ENCODE data around the gene METAP1. TPM values are rescaled to one million over a fixed set of nuclear protein-coding genes. Genes with fewer than 3 reads are reported as not detected.
"Not testable (repeated sequence)": the region's sequence is repeated elsewhere in the genome, so short reads cannot be mapped to it uniquely, and the experiment has no call there.

Gene METAP1
- total and polyA plus RNA-seq, 2 experiments from 2014 or later: 64.1 to 122 TPM

DNA sequence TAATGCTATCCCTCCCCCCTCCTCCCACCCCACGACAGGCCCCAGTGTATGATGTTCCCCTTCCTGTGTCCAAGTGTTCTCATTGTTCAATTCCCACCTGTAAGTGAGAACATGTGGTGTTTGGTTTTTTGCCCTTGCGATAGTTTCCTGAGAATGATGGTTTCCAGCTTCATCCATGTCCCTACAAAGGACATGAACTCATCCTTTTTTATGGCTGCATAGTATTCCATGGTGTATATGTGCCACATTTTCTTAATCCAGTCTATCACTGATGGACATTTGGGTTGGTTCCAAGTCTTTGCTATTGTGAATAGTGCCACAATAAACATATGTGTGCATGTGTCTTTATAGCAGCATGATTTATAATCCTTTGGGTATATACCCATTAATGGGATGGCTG lies 70.0 kb downstream of the METAP1 start:
- H3K27ac Mint-ChIP-seq; H3K4me1 ChIP-seq (ENCODE audit: insufficient read depth); H3K27ac ChIP-seq (ENCODE audit: low read depth); H3K4me1 Mint-ChIP-seq; DNase-seq (ENCODE audit: low spot score); H3K79me2 ChIP-seq (replicated peaks; ENCODE audit: insufficient read depth); H3K4me3 Mint-ChIP-seq; H3K4me3 ChIP-seq; H3K4me2 ChIP-seq; H3K27me3 Mint-ChIP-seq (ENCODE audit: insufficient read depth, low read depth, poor library complexity); ATAC-seq; H3K9me3 Mint-ChIP-seq; H3K27me3 ChIP-seq (ENCODE audit: insufficient read depth); H2AFZ ChIP-seq; H3K9me2 ChIP-seq (ENCODE audit: insufficient read depth); H3F3A ChIP-seq (replicated peaks; ENCODE audit: low read depth): not testable (repeated sequence)
- H3K36me3 Mint-ChIP-seq (ENCODE audit: low read depth): peaks cover 42% of the 10 kb centered on the region
- H3K36me3 ChIP-seq (ENCODE audit: insufficient read depth): 0 out of 2 replicates have a peak, but pooled peaks cover 13% of the 10 kb centered on the region
- 0 out of 2 replicates have a peak, but pooled peaks cover 10% of the 10 kb centered on the region for H4K20me1 ChIP-seq (replicated peaks; ENCODE audit: insufficient read depth)

DNA sequence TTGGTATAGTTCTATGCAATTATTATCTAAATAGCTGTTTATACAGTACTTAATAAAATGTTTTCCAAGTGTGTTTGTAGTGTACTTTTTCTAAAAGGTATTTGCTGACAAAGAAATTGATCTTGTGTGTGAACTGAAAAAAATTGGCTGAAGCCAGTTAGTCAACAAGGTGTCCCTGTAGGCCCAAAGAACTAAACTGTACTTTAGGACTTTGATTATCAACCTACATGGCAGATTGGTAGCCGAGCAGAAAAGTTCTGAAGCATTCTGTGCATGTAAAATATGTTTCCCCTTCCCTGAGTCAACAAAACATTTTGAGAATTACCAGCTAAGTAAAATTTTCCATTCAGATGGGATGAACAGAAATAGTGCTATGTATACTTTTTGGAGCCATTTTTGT lies 72.1 kb downstream of the METAP1 start:
- Histone ChIP-seq H2AFZ (no peak overlapping the region), H3K4me1 (ENCODE audit: insufficient read depth) (no peaks in the 10 kb centered on the region), H3K4me3 (no peak overlapping the region), H3K79me2 (replicated peaks; ENCODE audit: insufficient read depth) (no peaks in the 10 kb centered on the region), H3K27me3 (ENCODE audit: insufficient read depth) (no peaks in the 10 kb centered on the region), H4K20me1 (replicated peaks; ENCODE audit: insufficient read depth) (0 out of 2 replicates have a peak, but pooled peaks cover 13% of the 10 kb centered on the region), H3K36me3 (ENCODE audit: insufficient read depth) (peaks cover 11% of the 10 kb centered on the region; the same call in 1 of the 2 replicates), H3K27ac (ENCODE audit: low read depth) (no peak overlapping the region), H3K9me2 (ENCODE audit: insufficient read depth) (no peaks in the 10 kb centered on the region), H3K4me2 (no peak overlapping the region), H3F3A (replicated peaks; ENCODE audit: low read depth) (peaks cover 7% of the 10 kb centered on the region; the same call in 1 of the 2 replicates)
- Mint-ChIP-seq H3K4me3 (no peak overlapping the region), H3K9me3 (no peaks in the 10 kb centered on the region; the same call in 2 of the 3 replicates), H3K36me3 (ENCODE audit: low read depth) (peaks cover 45% of the 10 kb centered on the region), H3K27me3 (ENCODE audit: insufficient read depth, low read depth, poor library complexity) (no peaks in the 10 kb centered on the region), H3K4me1 (no peaks in the 10 kb centered on the region), H3K27ac (no peak overlapping the region)
- DNase-seq (ENCODE audit: low spot score): no peak
- no peak for ATAC-seq
- TF ChIP-seq EZH2phosphoT487 (IDR thresholded peaks at IDR 0.05; ENCODE audit: unreplicated experiment): no peak
- TF ChIP-seq, protein P1, sequence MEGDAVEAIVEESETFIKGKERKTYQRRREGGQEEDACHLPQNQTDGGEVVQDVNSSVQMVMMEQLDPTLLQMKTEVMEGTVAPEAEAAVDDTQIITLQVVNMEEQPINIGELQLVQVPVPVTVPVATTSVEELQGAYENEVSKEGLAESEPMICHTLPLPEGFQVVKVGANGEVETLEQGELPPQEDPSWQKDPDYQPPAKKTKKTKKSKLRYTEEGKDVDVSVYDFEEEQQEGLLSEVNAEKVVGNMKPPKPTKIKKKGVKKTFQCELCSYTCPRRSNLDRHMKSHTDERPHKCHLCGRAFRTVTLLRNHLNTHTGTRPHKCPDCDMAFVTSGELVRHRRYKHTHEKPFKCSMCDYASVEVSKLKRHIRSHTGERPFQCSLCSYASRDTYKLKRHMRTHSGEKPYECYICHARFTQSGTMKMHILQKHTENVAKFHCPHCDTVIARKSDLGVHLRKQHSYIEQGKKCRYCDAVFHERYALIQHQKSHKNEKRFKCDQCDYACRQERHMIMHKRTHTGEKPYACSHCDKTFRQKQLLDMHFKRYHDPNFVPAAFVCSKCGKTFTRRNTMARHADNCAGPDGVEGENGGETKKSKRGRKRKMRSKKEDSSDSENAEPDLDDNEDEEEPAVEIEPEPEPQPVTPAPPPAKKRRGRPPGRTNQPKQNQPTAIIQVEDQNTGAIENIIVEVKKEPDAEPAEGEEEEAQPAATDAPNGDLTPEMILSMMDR (conservative IDR thresholded peaks at IDR 0.05; ENCODE audit: low read depth in 2 of 2): no peak
- no peak for TF ChIP-seq JUNB (IDR thresholded peaks at IDR 0.05; ENCODE audit: unreplicated experiment)
- TF ChIP-seq, protein P2, sequence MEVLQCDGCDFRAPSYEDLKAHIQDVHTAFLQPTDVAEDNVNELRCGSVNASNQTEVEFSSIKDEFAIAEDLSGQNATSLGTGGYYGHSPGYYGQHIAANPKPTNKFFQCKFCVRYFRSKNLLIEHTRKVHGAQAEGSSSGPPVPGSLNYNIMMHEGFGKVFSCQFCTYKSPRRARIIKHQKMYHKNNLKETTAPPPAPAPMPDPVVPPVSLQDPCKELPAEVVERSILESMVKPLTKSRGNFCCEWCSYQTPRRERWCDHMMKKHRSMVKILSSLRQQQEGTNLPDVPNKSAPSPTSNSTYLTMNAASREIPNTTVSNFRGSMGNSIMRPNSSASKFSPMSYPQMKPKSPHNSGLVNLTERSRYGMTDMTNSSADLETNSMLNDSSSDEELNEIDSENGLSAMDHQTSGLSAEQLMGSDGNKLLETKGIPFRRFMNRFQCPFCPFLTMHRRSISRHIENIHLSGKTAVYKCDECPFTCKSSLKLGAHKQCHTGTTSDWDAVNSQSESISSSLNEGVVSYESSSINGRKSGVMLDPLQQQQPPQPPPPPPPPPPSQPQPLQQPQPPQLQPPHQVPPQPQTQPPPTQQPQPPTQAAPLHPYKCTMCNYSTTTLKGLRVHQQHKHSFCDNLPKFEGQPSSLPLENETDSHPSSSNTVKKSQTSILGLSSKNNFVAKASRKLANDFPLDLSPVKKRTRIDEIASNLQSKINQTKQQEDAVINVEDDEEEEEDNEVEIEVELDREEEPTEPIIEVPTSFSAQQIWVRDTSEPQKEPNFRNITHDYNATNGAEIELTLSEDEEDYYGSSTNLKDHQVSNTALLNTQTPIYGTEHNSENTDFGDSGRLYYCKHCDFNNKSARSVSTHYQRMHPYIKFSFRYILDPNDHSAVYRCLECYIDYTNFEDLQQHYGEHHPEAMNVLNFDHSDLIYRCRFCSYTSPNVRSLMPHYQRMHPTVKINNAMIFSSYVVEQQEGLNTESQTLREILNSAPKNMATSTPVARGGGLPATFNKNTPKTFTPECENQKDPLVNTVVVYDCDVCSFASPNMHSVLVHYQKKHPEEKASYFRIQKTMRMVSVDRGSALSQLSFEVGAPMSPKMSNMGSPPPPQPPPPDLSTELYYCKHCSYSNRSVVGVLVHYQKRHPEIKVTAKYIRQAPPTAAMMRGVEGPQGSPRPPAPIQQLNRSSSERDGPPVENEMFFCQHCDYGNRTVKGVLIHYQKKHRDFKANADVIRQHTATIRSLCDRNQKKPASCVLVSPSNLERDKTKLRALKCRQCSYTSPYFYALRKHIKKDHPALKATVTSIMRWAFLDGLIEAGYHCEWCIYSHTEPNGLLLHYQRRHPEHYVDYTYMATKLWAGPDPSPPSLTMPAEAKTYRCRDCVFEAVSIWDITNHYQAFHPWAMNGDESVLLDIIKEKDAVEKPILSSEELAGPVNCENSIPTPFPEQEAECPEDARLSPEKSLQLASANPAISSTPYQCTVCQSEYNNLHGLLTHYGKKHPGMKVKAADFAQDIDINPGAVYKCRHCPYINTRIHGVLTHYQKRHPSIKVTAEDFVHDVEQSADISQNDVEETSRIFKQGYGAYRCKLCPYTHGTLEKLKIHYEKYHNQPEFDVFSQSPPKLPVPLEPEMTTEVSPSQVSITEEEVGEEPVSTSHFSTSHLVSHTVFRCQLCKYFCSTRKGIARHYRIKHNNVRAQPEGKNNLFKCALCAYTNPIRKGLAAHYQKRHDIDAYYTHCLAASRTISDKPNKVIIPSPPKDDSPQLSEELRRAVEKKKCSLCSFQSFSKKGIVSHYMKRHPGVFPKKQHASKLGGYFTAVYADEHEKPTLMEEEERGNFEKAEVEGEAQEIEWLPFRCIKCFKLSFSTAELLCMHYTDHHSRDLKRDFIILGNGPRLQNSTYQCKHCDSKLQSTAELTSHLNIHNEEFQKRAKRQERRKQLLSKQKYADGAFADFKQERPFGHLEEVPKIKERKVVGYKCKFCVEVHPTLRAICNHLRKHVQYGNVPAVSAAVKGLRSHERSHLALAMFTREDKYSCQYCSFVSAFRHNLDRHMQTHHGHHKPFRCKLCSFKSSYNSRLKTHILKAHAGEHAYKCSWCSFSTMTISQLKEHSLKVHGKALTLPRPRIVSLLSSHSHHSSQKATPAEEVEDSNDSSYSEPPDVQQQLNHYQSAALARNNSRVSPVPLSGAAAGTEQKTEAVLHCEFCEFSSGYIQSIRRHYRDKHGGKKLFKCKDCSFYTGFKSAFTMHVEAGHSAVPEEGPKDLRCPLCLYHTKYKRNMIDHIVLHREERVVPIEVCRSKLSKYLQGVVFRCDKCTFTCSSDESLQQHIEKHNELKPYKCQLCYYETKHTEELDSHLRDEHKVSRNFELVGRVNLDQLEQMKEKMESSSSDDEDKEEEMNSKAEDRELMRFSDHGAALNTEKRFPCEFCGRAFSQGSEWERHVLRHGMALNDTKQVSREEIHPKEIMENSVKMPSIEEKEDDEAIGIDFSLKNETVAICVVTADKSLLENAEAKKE (CRISPR knock-in tag; IDR thresholded peaks at IDR 0.05): no peak

Measured in GM23338 (cell line).